HG03135 (cell line): Measurements from ENCODE around the gene MAPK6.
A peak's percentile ranks its signal among the peaks of the same experiment; 100 is the strongest.

Experiments
- ATAC-seq: cut with Tn5 transposase; IDR thresholded peaks from one replicate; pipeline ENCODE4 v1.9.1; 2021; ENCODE audit warnings: mild to moderate bottlenecking, moderate library complexity; ENCODE audit not compliant: unreplicated experiment

The MAPK6 gene

GRCh38 chr15:52101542-52102323 is 82.7 kb downstream of the MAPK6 start:
- peak; percentile 40 for ATAC-seq

DNA sequence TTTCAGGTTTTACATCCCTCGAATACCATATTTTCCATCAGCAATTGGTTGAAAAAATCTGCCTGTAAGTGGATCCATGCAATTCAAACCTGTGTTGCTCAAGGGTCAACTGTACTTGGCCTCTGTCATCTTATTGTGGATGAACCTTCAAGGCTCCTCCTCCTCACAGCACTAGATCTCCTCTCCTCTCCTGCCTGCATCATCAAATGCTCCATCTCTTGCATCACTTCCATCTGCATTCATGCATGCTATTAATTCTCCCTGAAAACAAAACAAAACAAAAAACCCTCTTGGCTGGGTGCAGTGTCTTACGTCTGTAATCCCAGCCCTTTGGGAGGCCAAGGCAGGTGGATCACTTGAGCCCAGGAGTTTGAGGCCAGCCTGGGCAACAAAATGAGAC is 83.4 kb downstream of the MAPK6 start:
- no peak for ATAC-seq

GRCh38 chr15:52103217-52104207 is 84.5 kb downstream of the MAPK6 start:
- ATAC-seq, result peak; percentile 52

DNA sequence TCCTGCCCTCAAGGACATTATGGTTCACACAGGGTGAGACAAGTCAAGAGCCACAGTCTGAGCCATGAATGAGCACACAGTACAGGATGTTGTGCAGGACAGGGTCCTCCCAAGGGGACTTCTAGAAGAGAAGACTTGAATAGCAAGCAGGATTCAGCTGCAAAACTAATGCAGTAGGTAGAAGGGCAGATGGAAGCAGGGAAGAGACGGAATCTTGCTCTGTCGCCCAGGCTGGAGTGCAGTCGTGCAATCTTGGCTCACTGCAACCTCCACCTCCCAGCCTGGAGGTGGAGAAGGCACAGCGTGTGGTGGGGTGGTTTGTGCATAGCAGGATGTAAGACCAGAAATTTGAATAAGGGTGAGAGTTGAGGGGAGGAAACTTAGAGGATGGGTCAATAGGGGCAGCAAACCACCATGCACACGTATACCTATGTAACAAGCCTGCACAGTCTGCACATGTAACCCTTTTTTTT is 85.5 kb downstream of the MAPK6 start:
- ATAC-seq, result peak; percentile 36

GRCh38 chr15:52105846-52106245 is 86.8 kb downstream of the MAPK6 start:
- ATAC-seq, result no peak

DNA sequence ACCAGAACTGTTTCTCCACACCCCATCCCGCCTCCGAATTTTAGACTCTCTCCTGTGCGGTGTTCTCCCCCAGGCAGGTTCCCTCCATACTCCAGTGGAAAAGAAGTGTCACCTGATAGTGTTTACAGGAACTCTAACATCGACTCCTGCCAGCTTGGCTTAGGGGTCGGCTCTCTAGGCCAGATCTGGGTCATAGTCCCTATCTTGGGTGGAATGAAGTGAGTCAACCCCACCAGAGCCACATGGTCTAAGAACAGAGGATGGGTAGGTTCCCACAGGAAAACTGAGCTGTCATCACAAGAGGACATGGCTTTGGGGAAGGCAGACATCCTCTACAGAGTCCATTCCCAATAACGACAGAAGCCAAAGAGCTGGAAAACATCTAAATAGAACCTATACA is 87.6 kb downstream of the MAPK6 start:
- ATAC-seq, result no peak

- no peak for ATAC-seq
These were observed 88.2 kb downstream of the MAPK6 start for GRCh38 chr15:52107238-52107637.

GRCh38 chr15:52109559-52110451 is 90.8 kb downstream of the MAPK6 start:
- no peak for ATAC-seq

- ATAC-seq, result no peak
These were observed 92.6 kb downstream of the MAPK6 start for GRCh38 chr15:52111517-52112202.

GRCh38 chr15:52112203-52112750 is 93.3 kb downstream of the MAPK6 start:
- peak; percentile 46 for ATAC-seq

- no peak for ATAC-seq
These were observed 94.2 kb downstream of the MAPK6 start for GRCh38 chr15:52113235-52113634.

GRCh38 chr15:52113708-52114107 is 94.7 kb downstream of the MAPK6 start:
- no peak for ATAC-seq

DNA sequence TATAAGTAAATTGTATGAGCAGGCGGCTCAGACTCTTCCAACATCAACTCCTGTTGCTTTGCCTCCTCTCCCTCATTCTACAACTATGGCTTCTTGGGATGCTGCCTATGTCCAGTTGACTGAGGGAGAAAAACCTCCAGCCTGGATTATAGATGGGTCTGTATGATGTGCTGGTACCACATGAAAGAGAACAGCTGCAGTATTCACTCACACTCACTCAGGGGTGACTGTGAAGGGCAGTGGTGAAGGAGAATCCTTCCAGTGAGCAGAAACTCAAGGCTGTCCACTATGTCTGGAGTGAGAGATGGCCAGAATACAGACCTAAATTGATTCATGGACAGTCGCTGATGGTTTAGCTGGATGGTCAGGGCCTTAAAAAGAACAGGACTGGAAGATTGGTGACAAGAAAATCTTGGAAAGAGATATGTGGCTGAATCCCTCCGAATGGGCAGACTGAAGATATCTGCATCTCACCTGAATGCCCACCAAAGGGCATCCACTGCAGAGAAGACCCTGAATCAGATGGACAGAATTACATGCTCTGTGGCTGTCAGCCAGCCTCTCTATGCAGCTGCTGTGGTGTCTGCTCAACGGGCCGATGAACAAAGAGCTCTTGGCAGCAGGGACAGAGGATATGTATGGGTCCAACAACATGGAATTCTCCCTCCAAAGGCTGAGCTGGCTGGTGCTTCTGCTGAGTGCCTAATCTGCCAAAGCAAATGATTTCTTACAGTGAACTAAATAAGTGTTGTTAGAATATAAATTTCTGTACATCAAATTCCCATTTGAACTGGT is 95.4 kb downstream of the MAPK6 start:
- no peak for ATAC-seq

GRCh38 chr15:52115598-52116427 is 96.8 kb downstream of the MAPK6 start:
- ATAC-seq, result no peak
